MM.1S (cell line): ENCODE results near the gene AKAP6.

Experiments used
- EZH2phosphoT487 ChIP-seq: fragments of 300-600 bp; sonication (generic); IDR thresholded peaks from 2 replicates; pipeline ENCODE4 v1.6.1; 2018; ENCODE audit warnings: antibody characterized with exemption, low read length
- TF ChIP-seq, protein P1 (sequence below): fragments of 300-600 bp; sonication (generic); IDR thresholded peaks from 2 replicates; pipeline ENCODE4 v1.5.1; 2016; ENCODE audit warnings: antibody characterized with exemption, low read length, mixed read lengths

- TF ChIP-seq, protein P1, sequence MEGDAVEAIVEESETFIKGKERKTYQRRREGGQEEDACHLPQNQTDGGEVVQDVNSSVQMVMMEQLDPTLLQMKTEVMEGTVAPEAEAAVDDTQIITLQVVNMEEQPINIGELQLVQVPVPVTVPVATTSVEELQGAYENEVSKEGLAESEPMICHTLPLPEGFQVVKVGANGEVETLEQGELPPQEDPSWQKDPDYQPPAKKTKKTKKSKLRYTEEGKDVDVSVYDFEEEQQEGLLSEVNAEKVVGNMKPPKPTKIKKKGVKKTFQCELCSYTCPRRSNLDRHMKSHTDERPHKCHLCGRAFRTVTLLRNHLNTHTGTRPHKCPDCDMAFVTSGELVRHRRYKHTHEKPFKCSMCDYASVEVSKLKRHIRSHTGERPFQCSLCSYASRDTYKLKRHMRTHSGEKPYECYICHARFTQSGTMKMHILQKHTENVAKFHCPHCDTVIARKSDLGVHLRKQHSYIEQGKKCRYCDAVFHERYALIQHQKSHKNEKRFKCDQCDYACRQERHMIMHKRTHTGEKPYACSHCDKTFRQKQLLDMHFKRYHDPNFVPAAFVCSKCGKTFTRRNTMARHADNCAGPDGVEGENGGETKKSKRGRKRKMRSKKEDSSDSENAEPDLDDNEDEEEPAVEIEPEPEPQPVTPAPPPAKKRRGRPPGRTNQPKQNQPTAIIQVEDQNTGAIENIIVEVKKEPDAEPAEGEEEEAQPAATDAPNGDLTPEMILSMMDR: no peak
- no peak for TF ChIP-seq EZH2phosphoT487
Observed at GRCh38 chr14:32701475-32701874, 372.4 kb downstream of the AKAP6 start.
